GM13976 (cell line): ENCODE data around the gene PLCG2.

Experiments used
- DNase-seq: peaks from one replicate; pipeline ENCODE4 v3.0.0; 2012; ENCODE audit warnings: low spot score
- in situ Hi-C: fragments of 300-500 bp; cut with MboI; formaldehyde crosslinking; loops from one replicate; pipeline ENCODE4 v1.12.0; 2022; ENCODE audit warnings: low sequenced_read_pairs, mixed read lengths, inconsistent platforms; ENCODE audit not compliant: unreplicated experiment
- TF ChIP-seq, protein P1 (sequence below): IDR thresholded peaks from 2 replicates; pipeline ENCODE4 v1.5.1; 2012; ENCODE audit warnings: borderline replicate concordance, mild to moderate bottlenecking; ENCODE audit not compliant: insufficient read depth; ENCODE audit errors: extremely low read depth, missing control alignments, control extremely low read depth

PLCG2 gene

DNA sequence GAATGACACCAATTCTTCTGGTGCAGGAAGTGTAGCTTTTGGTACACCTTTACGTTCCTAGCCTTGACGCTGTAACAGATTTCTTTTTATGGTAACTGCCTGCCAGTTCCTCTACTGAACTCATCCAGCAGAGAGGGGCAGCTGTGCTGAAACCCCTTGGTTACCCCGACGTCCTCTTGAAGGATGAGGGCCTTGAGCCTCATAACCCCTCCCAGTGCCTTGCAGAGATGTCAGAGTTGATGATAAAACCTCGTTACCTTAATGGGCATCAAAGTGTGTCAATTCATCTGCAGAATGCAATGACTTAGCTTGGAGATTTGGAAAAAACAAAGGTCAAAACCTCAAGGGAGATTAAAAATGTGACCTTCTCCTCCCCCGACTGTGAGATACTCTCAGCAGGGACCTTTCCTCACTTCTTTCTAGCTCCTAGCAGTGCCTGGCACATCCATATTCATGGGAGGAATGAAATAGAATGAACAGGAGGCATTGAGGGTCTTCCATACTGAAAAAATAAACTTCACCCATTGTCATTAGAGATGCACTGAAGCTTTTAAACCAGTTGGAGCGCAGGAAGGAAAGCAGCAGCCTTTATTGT lies 163.0 kb downstream of the PLCG2 start:
- in situ Hi-C loops = no loop called here
- no peak for DNase-seq
- TF ChIP-seq, protein P1, sequence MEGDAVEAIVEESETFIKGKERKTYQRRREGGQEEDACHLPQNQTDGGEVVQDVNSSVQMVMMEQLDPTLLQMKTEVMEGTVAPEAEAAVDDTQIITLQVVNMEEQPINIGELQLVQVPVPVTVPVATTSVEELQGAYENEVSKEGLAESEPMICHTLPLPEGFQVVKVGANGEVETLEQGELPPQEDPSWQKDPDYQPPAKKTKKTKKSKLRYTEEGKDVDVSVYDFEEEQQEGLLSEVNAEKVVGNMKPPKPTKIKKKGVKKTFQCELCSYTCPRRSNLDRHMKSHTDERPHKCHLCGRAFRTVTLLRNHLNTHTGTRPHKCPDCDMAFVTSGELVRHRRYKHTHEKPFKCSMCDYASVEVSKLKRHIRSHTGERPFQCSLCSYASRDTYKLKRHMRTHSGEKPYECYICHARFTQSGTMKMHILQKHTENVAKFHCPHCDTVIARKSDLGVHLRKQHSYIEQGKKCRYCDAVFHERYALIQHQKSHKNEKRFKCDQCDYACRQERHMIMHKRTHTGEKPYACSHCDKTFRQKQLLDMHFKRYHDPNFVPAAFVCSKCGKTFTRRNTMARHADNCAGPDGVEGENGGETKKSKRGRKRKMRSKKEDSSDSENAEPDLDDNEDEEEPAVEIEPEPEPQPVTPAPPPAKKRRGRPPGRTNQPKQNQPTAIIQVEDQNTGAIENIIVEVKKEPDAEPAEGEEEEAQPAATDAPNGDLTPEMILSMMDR = no peak

- TF ChIP-seq, protein P1 = no peak
- DNase-seq = no peak
- in situ Hi-C loops = no loop called here
These were observed 166.6 kb downstream of the PLCG2 start for GRCh38 chr16:81945665-81946064.

GRCh38 chr16:81946206-81946605 lies 167.1 kb downstream of the PLCG2 start:
- DNase-seq = no peak
- in situ Hi-C loops = no loop called here
- TF ChIP-seq, protein P1 = no peak

- in situ Hi-C loops = no loop called here
- DNase-seq = no peak
- TF ChIP-seq, protein P1 = no peak
These were observed 172.5 kb downstream of the PLCG2 start for GRCh38 chr16:81951564-81951963.

- in situ Hi-C loops = no loop called here
- TF ChIP-seq, protein P1 = no peak
These were observed 177.3 kb downstream of the PLCG2 start for GRCh38 chr16:81956213-81956948.

GRCh38 chr16:81964808-81965207 lies 185.7 kb downstream of the PLCG2 start:
- in situ Hi-C loops = no loop called here
- DNase-seq = no peak

More at GRCh38 chr16:81956213-81956948, 177.3 kb downstream of the PLCG2 start:
- DNase-seq = no peak

More at GRCh38 chr16:81964808-81965207, 185.7 kb downstream of the PLCG2 start:
- TF ChIP-seq, protein P1 = no peak
